Common myeloid progenitor, CD34-positive (primary cell): ENCODE measurements around the gene SASS6.

Source experiments
- CTCF ChIA-PET: fragments of 350-600 bp; sonication (Branson Sonifier 250); formaldehyde crosslinking; loops from one replicate; lab custom pipeline; 2021; ENCODE audit warnings: antibody characterized with exemption; lab: Charles Lee
- POLR2A ChIA-PET: fragments of 350-600 bp; sonication (Branson Sonifier 250); formaldehyde crosslinking; loops from one replicate; lab custom pipeline; 2021; ENCODE audit warnings: antibody characterized with exemption; lab: Charles Lee
- DNase-seq, 3 donors: peaks; one replicate each; pipeline versions ENCODE4 v3.0.0 to v3.0.0-alpha.2; 2013
- H3K27ac ChIP-seq, 2 experiments: 1 replicate in 1 of 2; 2 replicates in 1 of 2; pipeline ENCODE4 v1.7.0; 2013; ENCODE audit warnings: inconsistent platforms in 2 of 2, low read length in 2 of 2, mild to moderate bottlenecking in 2 of 2, low read depth in 1 of 2, moderate library complexity in 1 of 2; ENCODE audit not compliant: severe bottlenecking in 2 of 2, insufficient read depth in 1 of 2, poor library complexity in 1 of 2
- H3K27me3 ChIP-seq, 5 experiments: replicated peaks in 2 of 5; 1 replicate in 3 of 5; 2 replicates in 2 of 5; pipeline versions ENCODE4 v1.6.1 to v1.7.0; 2013; ENCODE audit warnings: low read length in 4 of 5, mild to moderate bottlenecking in 2 of 5, moderate library complexity in 2 of 5, inconsistent platforms in 1 of 5; ENCODE audit not compliant: insufficient read depth in 5 of 5, control insufficient read depth in 4 of 5
- H3K36me3 ChIP-seq, 4 experiments: 1 replicate in 2 of 4; 2 replicates in 2 of 4; pipeline versions ENCODE4 v1.6.1 to v1.7.0; 2013; ENCODE audit warnings: low read length in 3 of 4, control low read depth in 1 of 4, mild to moderate bottlenecking in 1 of 4; ENCODE audit not compliant: control insufficient read depth in 4 of 4, insufficient read depth in 4 of 4
- H3K4me1 ChIP-seq, 4 experiments: 1 replicate in 3 of 4; 2 replicates in 1 of 4; pipeline versions ENCODE4 v1.6.1 to v1.7.1; 2013; ENCODE audit warnings: low read length in 3 of 4, mild to moderate bottlenecking in 3 of 4, control low read depth in 1 of 4, inconsistent platforms in 1 of 4, moderate library complexity in 1 of 4; ENCODE audit not compliant: control insufficient read depth in 4 of 4, insufficient read depth in 4 of 4; ENCODE audit errors: control extremely low read depth in 1 of 4
- H3K4me3 ChIP-seq, 7 experiments: 1 replicate in 4 of 7; 2 replicates in 3 of 7; pipeline versions ENCODE4 v1.5.1 to v1.7.0; 2013; ENCODE audit warnings: mild to moderate bottlenecking in 7 of 7, low read length in 6 of 7, moderate library complexity in 6 of 7, inconsistent platforms in 2 of 7, low read depth in 2 of 7, control low read depth in 1 of 7; ENCODE audit not compliant: insufficient read depth in 4 of 7, control insufficient read depth in 1 of 7; ENCODE audit errors: extremely low read depth in 1 of 7
- H3K9me3 ChIP-seq, 5 experiments: 1 replicate in 4 of 5; 2 replicates in 1 of 5; pipeline versions ENCODE4 v1.6.1 to v1.7.1; 2013; ENCODE audit warnings: low read length in 4 of 5, mild to moderate bottlenecking in 2 of 5, inconsistent platforms in 1 of 5, low read depth in 1 of 5, moderate library complexity in 1 of 5; ENCODE audit not compliant: control insufficient read depth in 4 of 5, insufficient read depth in 2 of 5; ENCODE audit errors: control extremely low read depth in 1 of 5
- WGBS: methylation state at CpG from one replicate; pipeline ENCODE4 v1.1.5; 2013; ENCODE audit not compliant: insufficient coverage; 5-methylcytosine and 5-hydroxymethylcytosine counted together

Gene SASS6

GRCh38 chr1:100141192-100141591 lies 8.5 kb upstream of the SASS6 start:
- POLR2A ChIA-PET, result no interaction called here
- Histone ChIP-seq H3K27me3 (no peaks in the 10 kb centered on the region), H3K4me3 (no peak overlapping the region), H3K36me3 (peaks cover 28 to 89% (median 62%) of the 10 kb centered on the region in 4 experiments), H3K4me1 (no peaks in the 10 kb centered on the region), H3K27ac (no peak overlapping the region), H3K9me3 (no peaks in the 10 kb centered on the region)
- WGBS, result 84% methylated on average over 3 of the region's 4 CpGs
- CTCF ChIA-PET, result no interaction called here
- DNase-seq, result no peak

- ChIA-PET POLR2A (no interaction called here), CTCF (no interaction called here)
- WGBS, result no CpG with 5 or more reads among the region's 2 CpGs
- H3K4me1 ChIP-seq, result peaks cover 3 to 14% (median 7%) of the 10 kb centered on the region in 4 experiments
- H3K36me3 ChIP-seq, result peaks cover 18 to 54% (median 42%) of the 10 kb centered on the region in 4 experiments
- no peak overlapping the region for H3K27ac ChIP-seq
- H3K27me3 ChIP-seq, result no peaks in the 10 kb centered on the region
- no peaks in the 10 kb centered on the region for H3K9me3 ChIP-seq
- H3K4me3 ChIP-seq, result no peak overlapping the region
- no peak for DNase-seq
Observed at GRCh38 chr1:100137602-100138001, 4.9 kb upstream of the SASS6 start.

GRCh38 chr1:100134872-100135271 lies 2.1 kb upstream of the SASS6 start:
- WGBS, result 67% methylated on average over 1 of the region's 3 CpGs
- ChIA-PET POLR2A (no interaction called here), CTCF (interaction anchor here (0.8 to 1.0 kb wide), 2 partner anchors 328 to 334 kb away, joined by 3 read pairs; no protein-coding TSS in a partner anchor)
- DNase-seq, result peak; percentile 11 to 35 (median 25)
- peaks cover 3 to 27% (median 17%) of the 10 kb centered on the region in 4 experiments for H3K4me1 ChIP-seq
- no peak overlapping the region for H3K27ac ChIP-seq
- H3K36me3 ChIP-seq, result peaks cover 9 to 28% (median 21%) of the 10 kb centered on the region in 4 experiments
- H3K9me3 ChIP-seq, result no peaks in the 10 kb centered on the region
- peak overlapping the region in 1 of 7 experiments; percentile 93 for H3K4me3 ChIP-seq
- H3K27me3 ChIP-seq, result no peaks in the 10 kb centered on the region

GRCh38 chr1:100131623-100132022 lies 1.1 kb downstream of the SASS6 start:
- Histone ChIP-seq H3K9me3 (no peaks in the 10 kb centered on the region), H3K27me3 (no peaks in the 10 kb centered on the region), H3K27ac (peak overlapping the region in 1 of 2 experiments; percentile 82), H3K4me3 (peak overlapping the region in 5 of 7 experiments; percentile 87 to 98 (median 98)), H3K4me1 (peaks cover 3 to 27% (median 17%) of the 10 kb centered on the region in 4 experiments), H3K36me3 (no peaks in the 10 kb centered on the region)
- no peak for DNase-seq
- 87% methylated on average over 3 of the region's 8 CpGs for WGBS
- ChIA-PET POLR2A (no interaction called here), CTCF (no interaction called here)

GRCh38 chr1:100130552-100131077 lies 2.1 kb downstream of the SASS6 start:
- H3K27ac ChIP-seq, result no peak overlapping the region
- CTCF ChIA-PET, result interaction anchor here (1.2 kb wide), 1 partner anchor 19 kb away, joined by 3 read pairs; no protein-coding TSS in a partner anchor
- WGBS, result 83% methylated on average over 1 of the region's 5 CpGs
- H3K27me3 ChIP-seq, result no peaks in the 10 kb centered on the region
- peaks cover 3 to 27% (median 17%) of the 10 kb centered on the region in 4 experiments for H3K4me1 ChIP-seq
- no peaks in the 10 kb centered on the region for H3K9me3 ChIP-seq
- H3K4me3 ChIP-seq, result no peak overlapping the region
- no peak for DNase-seq
- H3K36me3 ChIP-seq, result no peaks in the 10 kb centered on the region
- POLR2A ChIA-PET, result no interaction called here

GRCh38 chr1:100127226-100127625 lies 5.5 kb downstream of the SASS6 start:
- H3K4me1 ChIP-seq, result peaks cover 0 to 12% (median 8%) of the 10 kb centered on the region in 4 experiments
- ChIA-PET POLR2A (no interaction called here), CTCF (no interaction called here)
- no peaks in the 10 kb centered on the region for H3K9me3 ChIP-seq
- no CpG with 5 or more reads among the region's 1 CpG for WGBS
- H3K27ac ChIP-seq, result no peak overlapping the region
- DNase-seq, result no peak
- no peak overlapping the region for H3K4me3 ChIP-seq
- H3K36me3 ChIP-seq, result peaks cover 0 to 4% (median 2%) of the 10 kb centered on the region in 4 experiments
- no peaks in the 10 kb centered on the region for H3K27me3 ChIP-seq

GRCh38 chr1:100122177-100122576 lies 10.6 kb downstream of the SASS6 start:
- CTCF ChIA-PET, result no interaction called here
- H3K27ac ChIP-seq, result no peak overlapping the region
- H3K36me3 ChIP-seq, result peaks cover 0 to 15% (median 11%) of the 10 kb centered on the region in 4 experiments
- WGBS, result no CpG with 5 or more reads among the region's 1 CpG
- no peak overlapping the region for H3K4me3 ChIP-seq
- H3K4me1 ChIP-seq, result no peaks in the 10 kb centered on the region
- H3K9me3 ChIP-seq, result no peaks in the 10 kb centered on the region
- POLR2A ChIA-PET, result no interaction called here
- no peaks in the 10 kb centered on the region for H3K27me3 ChIP-seq
- no peak for DNase-seq
